ENCODE measurements around the gene HES7.
A peak's percentile ranks its signal among the peaks of the same experiment; 100 is the strongest.

Gene HES7

DNA sequence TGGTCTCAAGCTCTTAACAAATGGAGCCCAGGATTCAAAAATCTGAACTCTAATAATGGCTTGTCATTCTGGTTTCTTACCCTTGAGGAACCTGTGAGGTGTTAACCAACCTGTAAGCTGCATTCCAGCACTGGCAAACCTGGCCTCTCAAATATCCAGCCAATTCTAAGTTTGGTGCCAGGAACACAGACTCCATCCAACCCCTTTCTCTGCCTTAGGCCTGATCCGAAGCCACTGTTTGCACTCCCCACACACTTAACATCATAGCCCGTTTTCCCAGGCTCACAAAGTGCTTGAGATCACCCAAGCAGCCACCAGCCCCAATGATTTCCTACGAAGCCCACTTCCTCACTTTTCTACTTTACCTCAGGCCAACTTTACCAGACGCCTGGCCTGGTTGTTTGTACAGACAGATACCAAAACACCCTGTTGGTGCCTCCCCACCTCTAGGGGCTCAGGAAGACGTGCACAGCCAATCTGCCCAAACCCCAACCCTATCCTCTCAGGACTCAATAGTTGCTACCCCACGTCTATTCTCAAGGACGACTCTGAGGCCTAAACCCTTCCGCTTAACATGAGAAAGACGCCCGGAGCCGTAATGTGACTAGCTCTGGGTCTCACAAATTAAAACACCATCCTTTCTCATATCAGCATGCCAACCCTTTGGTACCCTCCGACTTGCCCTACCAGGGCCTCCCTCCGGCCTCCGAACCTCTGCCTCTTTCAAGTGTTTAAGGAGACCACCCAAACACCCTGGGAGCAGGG lies 31.5 kb upstream of the HES7 start:
- no peak for DNase-seq

- DNase-seq: no peak
Measured at GRCh38 chr17:8154608-8155155, 30.8 kb upstream of the HES7 start.

DNA sequence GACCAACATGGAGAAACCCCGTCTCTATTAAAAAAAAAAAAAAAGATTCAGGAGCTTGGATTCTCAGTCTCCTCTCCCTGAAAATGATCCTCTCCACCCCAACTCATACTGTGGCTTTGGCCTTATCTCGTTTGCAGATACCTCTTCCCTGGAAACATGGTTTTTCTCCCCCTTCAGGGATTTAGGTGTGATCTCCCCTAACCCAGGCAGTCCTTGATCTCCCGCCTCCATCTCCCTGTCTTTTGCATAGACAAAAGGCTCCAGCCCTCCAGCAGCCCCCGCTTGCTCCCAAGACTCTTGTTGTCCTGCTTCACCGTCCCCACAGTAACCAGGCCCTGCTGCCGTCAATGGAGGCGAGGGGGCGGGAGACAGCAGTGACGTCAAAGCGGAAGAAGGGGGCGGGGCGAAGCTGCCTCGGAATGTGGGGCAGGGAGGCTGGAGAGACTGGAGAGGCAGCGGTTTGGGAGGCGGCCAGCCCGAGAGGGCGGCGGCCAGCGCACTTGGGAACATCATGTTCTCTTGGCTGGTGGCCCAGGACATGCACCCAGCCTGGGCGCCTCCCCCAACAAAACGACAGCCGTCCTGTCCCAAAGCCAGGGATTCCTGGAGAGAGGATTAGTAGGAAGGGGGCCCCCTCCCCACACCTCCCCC lies 30.2 kb upstream of the HES7 start:
- DNase-seq: no peak

GRCh38 chr17:8153525-8153956 lies 29.6 kb upstream of the HES7 start:
- no peak for DNase-seq

DNA sequence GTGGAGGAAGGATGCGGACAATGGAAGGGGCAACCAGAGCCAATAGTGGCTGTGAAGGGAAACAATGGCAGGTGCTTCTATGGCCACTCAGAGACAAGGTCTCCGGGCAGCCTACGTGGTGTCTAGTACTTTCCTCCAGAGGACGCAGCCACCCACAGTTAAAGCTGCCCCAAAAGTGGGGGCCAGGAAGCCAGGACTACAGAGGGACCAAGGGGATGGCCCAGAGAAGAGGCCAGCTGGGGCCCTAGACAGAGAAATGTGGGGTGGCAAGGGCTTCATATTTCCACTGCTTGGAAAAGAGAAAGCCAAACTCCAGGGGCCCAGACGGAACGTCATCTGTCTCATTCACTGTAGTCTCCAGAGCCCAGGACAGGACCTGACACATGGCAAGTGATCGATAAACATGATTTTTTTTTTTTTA lies 29.1 kb upstream of the HES7 start:
- no peak for DNase-seq

GRCh38 chr17:8152112-8152775 lies 28.3 kb upstream of the HES7 start, which contains the start of gene PER1:
PER1 (minus strand) TSS chr17:8152404; CDS start chr17:8150706, 1,698 bp downstream.
- peak; percentile 82 for DNase-seq

- no peak for DNase-seq
Measured at GRCh38 chr17:8151641-8152111, 27.8 kb upstream of the HES7 start.

GRCh38 chr17:8151120-8151640 lies 27.3 kb upstream of the HES7 start:
- DNase-seq: peak; percentile 52

GRCh38 chr17:8150194-8151119 lies 26.6 kb upstream of the HES7 start:
- no peak for DNase-seq

- no peak for DNase-seq
Measured at GRCh38 chr17:8149419-8150193, 25.7 kb upstream of the HES7 start.

GRCh38 chr17:8148560-8148959 lies 24.7 kb upstream of the HES7 start:
- no peak for DNase-seq

- no peak for DNase-seq
Measured at GRCh38 chr17:8147805-8148404, 24.0 kb upstream of the HES7 start.

DNA sequence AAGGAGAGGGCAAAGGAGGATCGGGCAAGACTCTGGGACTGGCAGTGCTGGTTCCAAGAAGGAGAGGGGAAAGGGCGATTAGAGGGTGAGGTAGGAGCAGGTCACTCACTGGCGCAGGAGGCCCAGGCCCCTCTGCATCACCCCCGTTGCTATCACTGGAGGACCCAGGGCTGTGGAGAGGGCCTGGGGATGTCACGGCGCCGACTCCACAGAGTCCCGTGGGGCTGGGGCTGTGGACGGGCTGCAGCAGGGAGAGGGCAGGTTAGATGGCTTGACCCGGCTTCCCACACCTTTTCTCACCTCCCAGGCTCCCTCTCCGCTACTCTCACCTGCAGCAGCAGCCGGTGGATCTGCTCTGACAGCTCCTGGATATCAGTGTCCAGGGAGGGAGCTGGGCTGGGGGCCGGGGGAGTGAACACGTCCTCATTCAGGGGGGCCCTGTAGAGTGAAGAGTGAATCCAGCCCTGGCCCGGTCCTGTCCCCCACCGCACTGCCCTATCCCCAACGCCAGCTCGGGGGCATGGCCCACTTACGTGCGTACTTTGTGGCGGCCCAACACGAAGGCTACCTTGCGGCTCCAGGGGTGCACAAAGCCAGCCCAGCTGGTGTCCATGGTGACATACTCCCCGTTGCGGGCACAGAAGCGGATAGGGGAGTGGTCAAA lies 23.4 kb upstream of the HES7 start:
- no peak for DNase-seq

GRCh38 chr17:8146381-8147140 lies 22.7 kb upstream of the HES7 start:
- DNase-seq: no peak

DNA sequence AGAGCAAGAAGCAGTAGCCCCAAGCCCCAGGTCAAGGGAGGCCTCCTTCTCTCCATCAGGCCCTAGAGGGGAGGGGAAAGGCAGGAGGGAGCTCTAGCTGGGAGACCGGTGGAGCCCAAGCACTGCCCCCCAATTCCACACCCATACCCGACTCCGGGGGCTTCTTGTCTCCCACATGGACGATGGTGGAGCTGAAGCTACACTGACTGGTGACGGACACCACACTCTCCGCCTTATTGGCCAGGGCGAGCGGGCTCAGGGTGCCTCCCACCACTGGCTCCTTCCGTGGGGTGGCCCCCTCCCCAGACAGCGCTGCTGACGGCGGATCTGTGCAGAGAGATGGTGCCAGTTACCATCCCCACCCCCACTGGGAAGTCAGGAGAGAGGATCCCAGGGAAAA lies 21.9 kb upstream of the HES7 start:
- DNase-seq: no peak

GRCh38 chr17:8144401-8145231 lies 20.7 kb upstream of the HES7 start:
- no peak for DNase-seq

GRCh38 chr17:8143581-8144400 lies 19.9 kb upstream of the HES7 start:
- no peak for DNase-seq
